GM18508 (cell line): ENCODE data around the gene HMCES.
"Not testable (repeated sequence)": the region's sequence is repeated elsewhere in the genome, so short reads cannot be mapped to it uniquely, and the experiment has no call there.

ENCODE experiments used
- ATAC-seq: cut with Tn5 transposase; IDR thresholded peaks from one replicate; pipeline ENCODE4 v1.9.1; 2021; ENCODE audit warnings: moderate number of reproducible peaks; ENCODE audit not compliant: insufficient read depth, unreplicated experiment

Gene HMCES

DNA sequence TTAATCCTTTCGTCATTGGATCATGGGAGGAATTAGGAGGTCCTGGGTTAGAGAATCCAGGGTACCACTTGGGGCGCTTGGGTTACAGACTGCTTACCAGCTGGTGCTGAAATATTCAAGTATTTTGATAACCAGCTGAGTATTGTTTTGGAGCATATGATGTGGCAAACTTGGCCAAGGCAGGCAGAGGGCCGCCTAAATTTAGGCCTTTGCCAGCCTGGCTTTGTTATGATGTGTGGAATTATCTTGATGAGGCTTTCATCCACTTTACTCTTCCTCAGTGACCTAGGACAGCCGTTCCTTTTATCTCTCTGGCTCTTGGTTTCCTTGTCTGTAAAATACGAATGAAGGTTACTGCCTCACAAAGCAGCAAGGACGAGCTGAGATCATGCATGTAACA, 22.4 kb upstream of the HMCES start:
- no peak for ATAC-seq

- ATAC-seq = no peak
These were observed 21.1 kb upstream of the HMCES start for GRCh38 chr3:129257609-129258008.

GRCh38 chr3:129259612-129260477, 18.8 kb upstream of the HMCES start:
- ATAC-seq = no peak

GRCh38 chr3:129260606-129261005, 18.1 kb upstream of the HMCES start:
- no peak for ATAC-seq

DNA sequence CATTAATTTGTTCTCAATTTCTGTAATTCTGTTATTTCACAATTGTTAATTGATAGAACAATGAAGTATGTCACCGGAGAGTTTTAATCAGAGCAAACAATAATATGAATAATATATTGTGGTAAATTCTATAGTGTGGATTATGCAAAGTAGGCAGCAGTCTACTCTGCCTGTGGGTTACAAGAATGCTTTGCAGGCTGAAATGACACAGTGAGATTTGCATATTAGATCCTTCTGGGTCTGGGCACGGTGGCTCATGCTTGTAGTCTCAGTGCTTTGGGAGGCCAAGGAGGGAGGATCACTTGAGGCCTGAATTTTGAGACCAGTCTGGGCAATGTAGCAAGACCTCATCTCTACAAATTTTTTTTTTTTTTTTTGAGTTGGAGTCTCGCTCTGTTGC, 16.8 kb upstream of the HMCES start:
- no peak for ATAC-seq

GRCh38 chr3:129263161-129263910, 15.3 kb upstream of the HMCES start:
- no peak for ATAC-seq

DNA sequence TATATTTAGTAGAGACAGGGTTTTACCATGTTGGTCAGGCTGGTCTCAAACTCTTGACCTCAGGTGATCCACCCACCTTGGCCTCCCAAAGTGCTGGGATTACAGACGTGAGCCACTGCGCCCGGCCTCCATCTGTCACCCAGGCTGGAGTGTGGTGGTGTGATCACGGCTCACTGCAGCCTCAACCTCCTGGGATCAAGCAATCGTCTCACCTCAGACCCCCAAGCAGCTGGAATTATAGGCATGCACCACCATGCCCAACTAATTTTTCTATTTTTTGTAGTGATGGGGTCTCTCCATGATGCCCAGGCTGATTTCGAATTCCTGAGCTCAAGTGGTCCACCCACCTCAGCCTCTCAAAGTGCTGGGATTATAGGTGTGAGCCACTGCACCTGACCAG, 13.7 kb upstream of the HMCES start:
- ATAC-seq = not testable (repeated sequence)

- ATAC-seq = no peak
These were observed 12.0 kb upstream of the HMCES start for GRCh38 chr3:129266651-129267050.

GRCh38 chr3:129268396-129268795, 10.3 kb upstream of the HMCES start:
- ATAC-seq = no peak

DNA sequence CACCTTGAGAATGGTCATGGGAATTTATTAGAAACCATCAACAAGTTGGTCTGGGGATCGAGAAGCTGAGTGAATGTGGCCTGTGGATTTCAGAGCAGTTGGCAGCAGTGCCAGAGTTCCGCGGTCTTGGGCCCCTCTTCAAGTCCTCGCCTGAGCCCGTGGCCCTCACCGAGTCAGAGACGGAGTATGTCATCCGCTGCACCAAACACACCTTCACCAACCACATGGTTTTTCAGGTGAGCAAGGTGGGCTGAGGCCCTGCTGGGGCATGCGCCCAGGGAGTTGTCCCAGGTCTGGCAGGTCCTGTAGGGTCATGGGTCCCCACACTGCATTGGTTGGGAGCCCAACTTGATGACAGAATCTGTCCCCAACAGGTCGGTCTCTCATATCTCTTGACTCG, 7.0 kb upstream of the HMCES start:
- no peak for ATAC-seq

DNA sequence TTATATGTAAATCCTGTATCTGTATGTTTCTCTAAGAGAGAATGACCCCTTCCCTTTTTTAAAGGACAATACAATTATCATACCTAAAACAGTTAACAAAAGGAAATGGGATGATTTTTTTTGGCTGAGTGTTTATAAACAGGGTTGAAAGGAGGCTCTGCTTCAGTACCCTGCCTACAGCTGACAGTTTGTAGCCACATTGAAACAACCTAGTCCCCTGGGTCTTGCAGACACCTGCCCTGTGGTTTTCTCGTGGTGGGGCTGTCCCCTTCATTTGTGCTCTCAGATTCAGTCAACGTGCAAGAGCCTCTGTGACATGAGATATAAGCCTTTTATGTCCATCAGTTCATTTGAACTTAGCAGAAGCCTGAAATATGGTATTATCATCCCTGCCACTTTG, 2.3 kb upstream of the HMCES start:
- ATAC-seq = peak; percentile 84

GRCh38 chr3:129277829-129278271, 820 bp upstream of the HMCES start:
- no peak for ATAC-seq

GRCh38 chr3:129278966-129279906, 566 bp downstream of the HMCES start:
- ATAC-seq = no peak

DNA sequence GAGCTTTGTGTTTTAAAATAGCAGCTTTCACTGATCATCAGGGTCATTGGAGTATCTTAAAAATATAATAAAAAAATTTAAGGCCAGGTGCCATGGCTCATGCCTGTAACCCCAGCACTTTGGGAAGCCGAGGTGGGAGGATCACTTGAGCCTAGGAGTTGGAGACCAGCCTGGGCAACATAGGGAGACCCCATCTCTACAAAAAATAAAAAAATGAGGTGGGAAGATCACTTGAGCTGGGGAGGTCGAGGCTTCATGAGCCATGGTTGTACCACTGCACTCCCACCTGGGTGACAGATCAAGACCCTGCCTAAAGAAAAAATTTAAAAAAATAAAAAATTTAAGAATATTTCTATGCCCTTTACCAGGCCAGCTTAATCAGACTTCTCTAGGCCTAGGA, 1.5 kb downstream of the HMCES start:
- ATAC-seq = no peak

GRCh38 chr3:129281726-129282125, 3.1 kb downstream of the HMCES start:
- ATAC-seq = no peak

DNA sequence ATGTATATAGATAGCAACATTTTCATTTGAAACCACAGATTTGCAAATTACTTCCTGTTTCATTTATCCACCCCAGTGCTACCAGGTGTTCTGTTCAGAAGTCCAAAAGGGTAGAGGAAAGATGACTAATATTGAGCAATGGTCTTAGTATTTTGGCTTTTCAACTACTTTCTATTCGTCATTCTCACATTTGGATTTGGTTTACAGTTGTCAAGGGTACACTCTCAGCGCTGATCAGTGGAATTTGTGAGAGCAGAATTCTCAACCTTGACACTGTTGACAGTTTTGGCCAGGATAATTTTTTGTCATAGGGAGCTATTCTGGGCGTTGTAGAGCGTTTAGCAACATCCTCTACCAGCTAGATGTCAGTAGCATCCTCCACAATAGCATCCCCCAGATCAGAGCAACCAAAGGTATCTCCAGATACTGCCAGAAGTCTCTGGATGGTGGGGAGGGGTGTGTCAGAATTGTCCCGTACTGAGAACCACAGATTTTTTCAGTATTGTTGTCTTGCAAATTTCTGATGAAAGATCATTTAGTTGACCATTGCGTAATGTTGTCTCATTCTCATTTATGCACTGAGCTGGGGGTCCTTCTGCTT, 4.2 kb downstream of the HMCES start:
- ATAC-seq = peak; percentile 90

DNA sequence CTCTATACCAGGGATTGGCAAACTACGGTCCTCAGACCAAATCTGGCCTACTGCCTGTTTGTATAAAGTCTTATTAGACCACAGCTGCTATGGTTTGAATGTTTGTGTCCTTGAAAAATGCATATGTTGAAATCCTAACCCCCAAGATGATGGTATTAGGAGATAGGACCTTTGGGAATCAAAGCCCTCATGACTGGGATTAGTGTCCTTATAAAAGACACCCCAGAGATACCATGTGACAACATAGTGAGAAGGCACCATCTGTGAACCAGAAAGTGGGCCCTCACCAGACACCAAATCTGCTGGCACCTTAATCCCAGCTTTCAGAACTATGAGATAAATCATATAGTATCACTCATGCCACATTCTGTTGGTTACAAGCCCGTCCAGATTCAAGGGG, 7.4 kb downstream of the HMCES start:
- ATAC-seq = no peak

GRCh38 chr3:129288446-129288845, 9.8 kb downstream of the HMCES start:
- no peak for ATAC-seq

DNA sequence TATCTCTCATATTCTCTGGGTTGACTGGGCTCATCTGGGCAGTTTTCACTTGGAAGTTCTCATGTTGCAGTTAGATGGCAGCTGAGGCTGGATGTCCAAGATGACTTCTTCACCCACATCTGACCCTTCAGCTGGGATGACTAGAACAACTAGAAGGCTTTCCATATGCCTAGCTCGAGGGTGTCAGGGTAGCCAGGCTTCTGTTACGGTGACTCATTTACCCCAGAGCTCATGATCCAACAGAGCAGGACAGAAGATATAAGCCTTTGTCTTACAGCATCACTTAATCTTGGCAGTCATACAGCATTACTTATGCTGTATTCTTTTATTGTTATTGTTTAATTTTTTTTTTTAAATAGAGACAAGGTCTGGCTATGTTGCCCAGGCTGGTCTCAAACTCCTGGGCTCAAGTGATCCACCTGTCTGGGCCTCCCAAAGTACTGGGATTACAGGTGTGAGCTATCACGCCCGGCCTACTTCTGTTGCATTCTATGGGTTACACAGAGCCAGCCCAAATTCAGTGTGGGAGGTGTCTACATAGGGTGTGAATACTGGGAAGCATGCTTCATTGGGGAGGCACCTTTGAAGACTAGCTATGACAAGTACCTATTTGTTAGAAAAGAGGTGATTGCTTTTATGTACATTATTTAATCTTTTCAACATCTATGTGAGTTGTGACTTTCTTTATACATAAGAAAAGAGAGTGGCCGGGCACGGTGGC, 10.7 kb downstream of the HMCES start:
- no peak for ATAC-seq
